ENCODE results near the gene CALY.

The CALY gene

GRCh38 chr10:133309720-133310398 is 26.8 kb downstream of the CALY start:
- no peak for DNase-seq

- peak; percentile 57 to 65 for DNase-seq
Measured at GRCh38 chr10:133309100-133309719, 27.5 kb downstream of the CALY start.

GRCh38 chr10:133308421-133309099 is 28.1 kb downstream of the CALY start, which contains the start of the genes TUBGCP2 and ZNF511:
Gene TUBGCP2 (minus strand): TSS chr10:133308872. CDS start chr10:133302941, 5,931 bp downstream.
Gene ZNF511 (plus strand): TSS chr10:133308914. CDS start chr10:133308944, 30 bp downstream.
- peak; percentile 42 to 70 for DNase-seq

- peak; percentile 63 to 70 for DNase-seq
Measured at GRCh38 chr10:133307776-133308420, 28.8 kb downstream of the CALY start.

- no peak for DNase-seq
Measured at GRCh38 chr10:133306941-133307379, 29.7 kb downstream of the CALY start.

- DNase-seq, result no peak
Measured at GRCh38 chr10:133306097-133306476, 30.6 kb downstream of the CALY start.

GRCh38 chr10:133303206-133303605 is 33.5 kb downstream of the CALY start:
- no peak for DNase-seq

- DNase-seq, result no peak
Measured at GRCh38 chr10:133302230-133302629, 34.5 kb downstream of the CALY start.

- no peak for DNase-seq
Measured at GRCh38 chr10:133299738-133300137, 37.0 kb downstream of the CALY start.

GRCh38 chr10:133299224-133299623 is 37.5 kb downstream of the CALY start:
- DNase-seq, result no peak

GRCh38 chr10:133298466-133298865 is 38.2 kb downstream of the CALY start:
- DNase-seq, result no peak

- no peak for DNase-seq
Measured at GRCh38 chr10:133297504-133297903, 39.2 kb downstream of the CALY start.

GRCh38 chr10:133295426-133296320 is 41.0 kb downstream of the CALY start:
- DNase-seq, result no peak

GRCh38 chr10:133294189-133294588 is 42.5 kb downstream of the CALY start:
- DNase-seq, result no peak

GRCh38 chr10:133293810-133294119 is 42.9 kb downstream of the CALY start:
- DNase-seq, result no peak

GRCh38 chr10:133292919-133293809 is 43.5 kb downstream of the CALY start:
- DNase-seq, result no peak

GRCh38 chr10:133289761-133290160 is 46.9 kb downstream of the CALY start:
- DNase-seq, result no peak

GRCh38 chr10:133287832-133288500 is 48.7 kb downstream of the CALY start:
- DNase-seq, result no peak

- no peak for DNase-seq
Measured at GRCh38 chr10:133286366-133286765, 50.3 kb downstream of the CALY start.

GRCh38 chr10:133285217-133285616 is 51.5 kb downstream of the CALY start:
- no peak for DNase-seq

- DNase-seq, result no peak
Measured at GRCh38 chr10:133283931-133284330, 52.8 kb downstream of the CALY start.

All from AML-193 (cell line).